DOHH2 (cell line): ENCODE data around the gene CAMK2D.

ENCODE experiments used
- H3F3A ChIP-seq: fragments of 200-600 bp; sonication (generic), shearing (Covaris generic); 2 replicates; pipeline ENCODE4 v1.6.0; 2016; ENCODE audit warnings: antibody characterized with exemption, mild to moderate bottlenecking; ENCODE audit not compliant: control insufficient read depth, insufficient read depth
- H3K27ac ChIP-seq: fragments of 200-600 bp; sonication (generic); 2 replicates; pipeline ENCODE4 v1.5.1; 2014; ENCODE audit warnings: low read depth, mild to moderate bottlenecking, low read length, moderate library complexity
- H3K27me3 ChIP-seq: fragments of 200-600 bp; sonication (generic); 2 replicates; pipeline ENCODE4 v1.6.1; 2014; ENCODE audit warnings: mild to moderate bottlenecking, low read length, mixed read lengths; ENCODE audit not compliant: control insufficient read depth
- H3K36me3 ChIP-seq: fragments of 200-600 bp; sonication (generic); 2 replicates; pipeline ENCODE4 v1.6.1; 2014; ENCODE audit warnings: mild to moderate bottlenecking, low read length, moderate library complexity, mixed read lengths; ENCODE audit not compliant: control insufficient read depth
- H3K4me1 ChIP-seq: fragments of 200-600 bp; sonication (generic); 2 replicates; pipeline ENCODE4 v1.6.1; 2014; ENCODE audit warnings: mild to moderate bottlenecking, low read length, mixed read lengths; ENCODE audit not compliant: control insufficient read depth
- H3K4me2 ChIP-seq: fragments of 200-600 bp; sonication (generic); 2 replicates; pipeline ENCODE4 v1.6.0; 2014; ENCODE audit warnings: mild to moderate bottlenecking, low read length, moderate library complexity
- H3K4me3 ChIP-seq: fragments of 200-600 bp; sonication (generic); 2 replicates; pipeline ENCODE4 v1.5.1; 2014; ENCODE audit warnings: mild to moderate bottlenecking, low read length, mixed read lengths
- H3K79me2 ChIP-seq: fragments of 200-600 bp; sonication (generic); 2 replicates; pipeline ENCODE4 v1.6.1; 2014; ENCODE audit warnings: mild to moderate bottlenecking, low read length, mixed read lengths; ENCODE audit not compliant: control insufficient read depth
- H3K9me2 ChIP-seq: fragments of 200-600 bp; sonication (generic); replicated peaks from 2 replicates; pipeline ENCODE4 v1.6.1; 2014; ENCODE audit warnings: mild to moderate bottlenecking, low read length, mixed read lengths; ENCODE audit not compliant: control insufficient read depth
- H3K9me3 ChIP-seq: fragments of 200-600 bp; sonication (generic); 2 replicates; pipeline ENCODE4 v1.6.1; 2014; ENCODE audit warnings: antibody characterized with exemption, low read length, mixed read lengths; ENCODE audit not compliant: control insufficient read depth, insufficient read depth
- H4K20me1 ChIP-seq: fragments of 200-600 bp; sonication (generic); 2 replicates; pipeline ENCODE4 v1.6.0; 2014; ENCODE audit warnings: low read depth, mild to moderate bottlenecking, antibody characterized with exemption, low read length, moderate library complexity; ENCODE audit not compliant: control insufficient read depth, insufficient read depth
- CTCF ChIP-seq: fragments of 200-600 bp; sonication (generic); IDR thresholded peaks from one replicate; pipeline ENCODE4 v1.5.1; 2014; ENCODE audit warnings: antibody characterized with exemption, mild to moderate bottlenecking, low read depth, low read length; ENCODE audit not compliant: poor library complexity, severe bottlenecking
- EZH2phosphoT487 ChIP-seq: fragments of 200-600 bp; sonication (generic); IDR thresholded peaks from 2 replicates; pipeline ENCODE4 v1.6.1; 2017; ENCODE audit warnings: borderline replicate concordance, mild to moderate bottlenecking, antibody characterized with exemption, low read length, moderate library complexity, mixed read lengths

CAMK2D gene

GRCh38 chr4:113446019-113446418, 315.5 kb downstream of the CAMK2D start:
- H3K36me3 ChIP-seq: no peaks in the 10 kb centered on the region
- H3K9me2 ChIP-seq: no peaks in the 10 kb centered on the region
- H4K20me1 ChIP-seq: no peaks in the 10 kb centered on the region
- H3K79me2 ChIP-seq: no peaks in the 10 kb centered on the region
- H3K9me3 ChIP-seq: no peaks in the 10 kb centered on the region
- no peak overlapping the region for H3K4me2 ChIP-seq
- H3K27me3 ChIP-seq: peaks cover 3% of the 10 kb centered on the region; the same call in 1 of the 2 replicates
- peaks cover 9% of the 10 kb centered on the region; the same call in 1 of the 2 replicates for H3F3A ChIP-seq
- H3K4me3 ChIP-seq: no peak overlapping the region
- H3K27ac ChIP-seq: no peak overlapping the region
- TF ChIP-seq CTCF: no peak
- TF ChIP-seq EZH2phosphoT487: no peak
- H3K4me1 ChIP-seq: 0 out of 2 replicates have a peak, but pooled peaks cover 3% of the 10 kb centered on the region

DNA sequence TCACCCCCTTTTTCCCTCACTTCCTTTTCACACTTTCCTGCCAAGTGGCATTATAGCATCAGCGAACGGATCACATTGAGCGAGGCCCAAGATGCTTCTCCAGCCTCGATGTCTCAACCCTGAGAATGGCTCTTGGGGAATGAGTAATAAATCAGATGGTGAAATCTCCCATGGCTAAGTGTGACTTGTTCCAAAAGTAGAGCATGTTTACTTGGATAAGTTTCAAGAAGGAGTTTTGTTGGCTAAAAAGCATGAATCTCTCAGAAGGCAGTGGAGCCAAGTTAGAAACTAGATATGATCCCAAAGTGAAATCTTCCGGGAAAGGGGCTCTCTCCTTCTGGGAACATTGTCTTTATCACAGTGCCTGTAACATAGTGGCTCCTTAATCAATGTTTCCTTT, 316.3 kb downstream of the CAMK2D start:
- TF ChIP-seq EZH2phosphoT487 (no peak), CTCF (no peak)
- Histone ChIP-seq H3F3A (peaks cover 7% of the 10 kb centered on the region; the same call in 1 of the 2 replicates), H3K4me3 (no peak overlapping the region), H3K79me2 (no peaks in the 10 kb centered on the region), H3K27me3 (peaks cover 3% of the 10 kb centered on the region; the same call in 1 of the 2 replicates), H3K36me3 (no peaks in the 10 kb centered on the region), H3K9me3 (no peaks in the 10 kb centered on the region), H4K20me1 (no peaks in the 10 kb centered on the region), H3K4me2 (no peak overlapping the region), H3K27ac (no peak overlapping the region), H3K9me2 (no peaks in the 10 kb centered on the region), H3K4me1 (0 out of 2 replicates have a peak, but pooled peaks cover 3% of the 10 kb centered on the region)

- H3K27me3 ChIP-seq: peaks cover 3% of the 10 kb centered on the region; the same call in 1 of the 2 replicates
- 0 out of 2 replicates have a peak, but pooled peaks cover 6% of the 10 kb centered on the region for H3F3A ChIP-seq
- no peaks in the 10 kb centered on the region for H4K20me1 ChIP-seq
- no peaks in the 10 kb centered on the region for H3K9me3 ChIP-seq
- H3K4me3 ChIP-seq: no peak overlapping the region
- 0 out of 2 replicates have a peak, but pooled peaks cover 3% of the 10 kb centered on the region for H3K4me1 ChIP-seq
- H3K9me2 ChIP-seq: no peaks in the 10 kb centered on the region
- H3K79me2 ChIP-seq: no peaks in the 10 kb centered on the region
- H3K4me2 ChIP-seq: no peak overlapping the region
- no peak for TF ChIP-seq CTCF
- TF ChIP-seq EZH2phosphoT487: no peak
- no peaks in the 10 kb centered on the region for H3K36me3 ChIP-seq
- no peak overlapping the region for H3K27ac ChIP-seq
These were observed 317.2 kb downstream of the CAMK2D start for GRCh38 chr4:113444386-113444785.
